Measurements from ENCODE around the gene DCAF11. TPM values are rescaled to one million over a fixed set of nuclear protein-coding genes. Genes with fewer than 3 reads are reported as not detected.

The DCAF11 gene
- total and polyA plus RNA-seq, 12 donors: 19.7 to 99.7 (median 70.8) TPM

GRCh38 chr14:24096545-24097181, 17.9 kb upstream of the DCAF11 start:
- 94 to 97% methylated on average over 8 of the region's 8 CpGs for WGBS, 2 donors
- ATAC-seq: no peak
- Histone ChIP-seq H3K4me1 (peaks cover 3 to 32% (median 21%) of the 10 kb centered on the region in 9 donors), H3K27ac (no peak overlapping the region), H3K4me3 (no peak overlapping the region), H3K36me3 (peaks cover 0 to 40% (median 0%) of the 10 kb centered on the region in 9 donors), H3K27me3 (no peaks in the 10 kb centered on the region), H3K9me3 (no peaks in the 10 kb centered on the region)
- intact Hi-C loops (cut with DNase I): loop anchor here in 1 of 10 donors (10.0 kb wide), 1 partner anchor 112 kb away; the partner anchor contains the start of gene DHRS4L2
- no peak for DNase-seq
- no peak for TF ChIP-seq CTCF (IDR thresholded peaks at IDR 0.05)

GRCh38 chr14:24098229-24098926, 16.2 kb upstream of the DCAF11 start:
- intact Hi-C loops (cut with DNase I): loop anchor here in 1 of 10 donors (10.0 kb wide), 1 partner anchor 114 kb away; the partner anchor contains the start of gene DHRS4L2
- Histone ChIP-seq H3K9me3 (no peaks in the 10 kb centered on the region), H3K4me3 (no peak overlapping the region), H3K27me3 (no peaks in the 10 kb centered on the region), H3K27ac (no peak overlapping the region), H3K4me1 (peaks cover 3 to 22% (median 16%) of the 10 kb centered on the region in 9 donors), H3K36me3 (peaks cover 0 to 57% (median 0%) of the 10 kb centered on the region in 9 donors)
- WGBS, 2 donors: 95 to 97% methylated on average over 16 of the region's 16 CpGs
- no peak for TF ChIP-seq CTCF (IDR thresholded peaks at IDR 0.05)
- ATAC-seq: no peak
- no peak for DNase-seq

- no peak overlapping the region for H3K4me3 ChIP-seq
- no peak overlapping the region for H3K27ac ChIP-seq
- H3K4me1 ChIP-seq: peaks cover 0 to 17% (median 12%) of the 10 kb centered on the region in 9 donors
- ATAC-seq (no peak), DNase-seq (no peak)
- no peaks in the 10 kb centered on the region for H3K27me3 ChIP-seq
- peaks cover 0 to 65% (median 0%) of the 10 kb centered on the region in 9 donors for H3K36me3 ChIP-seq
- TF ChIP-seq CTCF (IDR thresholded peaks at IDR 0.05): no peak
- intact Hi-C loops (cut with DNase I): loop anchor here in 1 of 10 donors (10.0 kb wide), 1 partner anchor 114 kb away; the partner anchor contains the start of gene DHRS4L2
- no peaks in the 10 kb centered on the region for H3K9me3 ChIP-seq
- WGBS, 2 donors: 87 to 89% methylated on average over 17 of the region's 17 CpGs
Measured at GRCh38 chr14:24098927-24099813, 15.4 kb upstream of the DCAF11 start.

Data from heart right ventricle (tissue), 16 donors.